Mucosa of stomach (tissue), 1 donor: ENCODE results near the gene COL5A2.

Experiments
- H3K27me3 ChIP-seq: one replicate; pipeline ENCODE4 v1.7.0; 2013; ENCODE audit warnings: mild to moderate bottlenecking, low read length; ENCODE audit not compliant: control insufficient read depth, insufficient read depth
- H3K36me3 ChIP-seq: one replicate; pipeline ENCODE4 v1.7.0; 2013; ENCODE audit warnings: low read length; ENCODE audit not compliant: control insufficient read depth, insufficient read depth
- H3K4me1 ChIP-seq: one replicate; pipeline ENCODE4 v1.7.0; 2013; ENCODE audit warnings: mild to moderate bottlenecking, low read length; ENCODE audit not compliant: control insufficient read depth, insufficient read depth
- H3K4me3 ChIP-seq: one replicate; pipeline ENCODE4 v1.7.0; 2013; ENCODE audit warnings: low read length
- H3K9ac ChIP-seq: one replicate; pipeline ENCODE4 v1.7.0; 2013; ENCODE audit warnings: mild to moderate bottlenecking, low read length, moderate library complexity
- H3K9me3 ChIP-seq: one replicate; pipeline ENCODE4 v1.7.0; 2013; ENCODE audit warnings: mild to moderate bottlenecking, low read length, moderate library complexity; ENCODE audit not compliant: control insufficient read depth
- donor health status: Pancreatic carcinoma.

Gene COL5A2

GRCh38 chr2:189179570-189179950 is at the start of gene COL5A2:
TSS of gene COL5A2 (minus strand) at chr2:189179761. CDS start at chr2:189179604, 157 bp downstream.
- H3K9ac ChIP-seq = peak within 1 kb of the TSS; percentile 63
- peak within 1 kb of the TSS; percentile 18 for H3K4me3 ChIP-seq
- H3K36me3 ChIP-seq = no peaks in the 10 kb centered on the region
- peaks cover 9% of the 10 kb centered on the region for H3K27me3 ChIP-seq
- H3K4me1 ChIP-seq = no peaks in the 10 kb centered on the region
- no peaks in the 10 kb centered on the region for H3K9me3 ChIP-seq

GRCh38 chr2:189226017-189226416 is 46.5 kb upstream of the COL5A2 start:
- no peaks in the 10 kb centered on the region for H3K9me3 ChIP-seq
- no peak overlapping the region for H3K4me3 ChIP-seq
- H3K36me3 ChIP-seq = no peaks in the 10 kb centered on the region
- H3K4me1 ChIP-seq = peaks cover 18% of the 10 kb centered on the region
- H3K9ac ChIP-seq = no peak overlapping the region
- no peaks in the 10 kb centered on the region for H3K27me3 ChIP-seq

GRCh38 chr2:189225032-189225431 is 45.5 kb upstream of the COL5A2 start:
- Histone ChIP-seq H3K36me3 (no peaks in the 10 kb centered on the region), H3K9ac (no peak overlapping the region), H3K4me3 (no peak overlapping the region), H3K4me1 (peaks cover 18% of the 10 kb centered on the region), H3K9me3 (no peaks in the 10 kb centered on the region), H3K27me3 (no peaks in the 10 kb centered on the region)

GRCh38 chr2:189222468-189223105 is 43.0 kb upstream of the COL5A2 start:
- H3K9me3 ChIP-seq = no peaks in the 10 kb centered on the region
- H3K4me3 ChIP-seq = no peak overlapping the region
- H3K36me3 ChIP-seq = no peaks in the 10 kb centered on the region
- no peaks in the 10 kb centered on the region for H3K27me3 ChIP-seq
- peaks cover 18% of the 10 kb centered on the region for H3K4me1 ChIP-seq
- peak overlapping the region; percentile 61 for H3K9ac ChIP-seq

- peaks cover 18% of the 10 kb centered on the region for H3K4me1 ChIP-seq
- peak overlapping the region; percentile 61 for H3K9ac ChIP-seq
- no peak overlapping the region for H3K4me3 ChIP-seq
- no peaks in the 10 kb centered on the region for H3K9me3 ChIP-seq
- H3K27me3 ChIP-seq = no peaks in the 10 kb centered on the region
- no peaks in the 10 kb centered on the region for H3K36me3 ChIP-seq
Observed at GRCh38 chr2:189221811-189222467, 42.4 kb upstream of the COL5A2 start.

GRCh38 chr2:189218236-189218635 is 38.7 kb upstream of the COL5A2 start:
- H3K4me1 ChIP-seq = peaks cover 18% of the 10 kb centered on the region
- H3K9me3 ChIP-seq = no peaks in the 10 kb centered on the region
- H3K36me3 ChIP-seq = no peaks in the 10 kb centered on the region
- no peak overlapping the region for H3K4me3 ChIP-seq
- no peaks in the 10 kb centered on the region for H3K27me3 ChIP-seq
- H3K9ac ChIP-seq = no peak overlapping the region

GRCh38 chr2:189217541-189217940 is 38.0 kb upstream of the COL5A2 start:
- no peaks in the 10 kb centered on the region for H3K27me3 ChIP-seq

GRCh38 chr2:189217051-189217450 is 37.5 kb upstream of the COL5A2 start:
- H3K9me3 ChIP-seq = no peaks in the 10 kb centered on the region
- peaks cover 10% of the 10 kb centered on the region for H3K4me1 ChIP-seq
- H3K9ac ChIP-seq = no peak overlapping the region
- H3K4me3 ChIP-seq = no peak overlapping the region
- H3K36me3 ChIP-seq = no peaks in the 10 kb centered on the region
- no peaks in the 10 kb centered on the region for H3K27me3 ChIP-seq

More at GRCh38 chr2:189217541-189217940, 38.0 kb upstream of the COL5A2 start:
- H3K9me3 ChIP-seq = no peaks in the 10 kb centered on the region
- H3K4me3 ChIP-seq = no peak overlapping the region
- peaks cover 15% of the 10 kb centered on the region for H3K4me1 ChIP-seq
- no peaks in the 10 kb centered on the region for H3K36me3 ChIP-seq
- H3K9ac ChIP-seq = no peak overlapping the region

GRCh38 chr2:189214484-189214883 is 34.9 kb upstream of the COL5A2 start:
- Histone ChIP-seq H3K27me3 (no peaks in the 10 kb centered on the region), H3K4me1 (peaks cover 5% of the 10 kb centered on the region), H3K9ac (no peak overlapping the region), H3K36me3 (no peaks in the 10 kb centered on the region), H3K9me3 (no peaks in the 10 kb centered on the region), H3K4me3 (no peak overlapping the region)

GRCh38 chr2:189213250-189213649 is 33.7 kb upstream of the COL5A2 start:
- Histone ChIP-seq H3K27me3 (no peaks in the 10 kb centered on the region), H3K9ac (no peak overlapping the region), H3K4me1 (peaks cover 5% of the 10 kb centered on the region), H3K4me3 (no peak overlapping the region), H3K36me3 (no peaks in the 10 kb centered on the region), H3K9me3 (no peaks in the 10 kb centered on the region)

GRCh38 chr2:189210250-189211087 is 30.9 kb upstream of the COL5A2 start:
- Histone ChIP-seq H3K9me3 (no peaks in the 10 kb centered on the region), H3K4me1 (peaks cover 5% of the 10 kb centered on the region), H3K27me3 (no peaks in the 10 kb centered on the region), H3K36me3 (no peaks in the 10 kb centered on the region), H3K9ac (no peak overlapping the region), H3K4me3 (no peak overlapping the region)

GRCh38 chr2:189208254-189208653 is 28.7 kb upstream of the COL5A2 start:
- H3K4me3 ChIP-seq = no peak overlapping the region
- no peaks in the 10 kb centered on the region for H3K27me3 ChIP-seq
- no peaks in the 10 kb centered on the region for H3K9me3 ChIP-seq
- H3K36me3 ChIP-seq = no peaks in the 10 kb centered on the region
- H3K9ac ChIP-seq = no peak overlapping the region
- peaks cover 5% of the 10 kb centered on the region for H3K4me1 ChIP-seq
